ENCODE results near the gene CFAP410. TPM values are rescaled to one million over a fixed set of nuclear protein-coding genes. Genes with fewer than 3 reads are reported as not detected.

Gene CFAP410
- total and polyA plus RNA-seq, 2 of the 8 experiments (the other 6 are each of a cell fraction or from before 2014, with no cell fraction given), result 10.6 to 12.0 TPM

DNA sequence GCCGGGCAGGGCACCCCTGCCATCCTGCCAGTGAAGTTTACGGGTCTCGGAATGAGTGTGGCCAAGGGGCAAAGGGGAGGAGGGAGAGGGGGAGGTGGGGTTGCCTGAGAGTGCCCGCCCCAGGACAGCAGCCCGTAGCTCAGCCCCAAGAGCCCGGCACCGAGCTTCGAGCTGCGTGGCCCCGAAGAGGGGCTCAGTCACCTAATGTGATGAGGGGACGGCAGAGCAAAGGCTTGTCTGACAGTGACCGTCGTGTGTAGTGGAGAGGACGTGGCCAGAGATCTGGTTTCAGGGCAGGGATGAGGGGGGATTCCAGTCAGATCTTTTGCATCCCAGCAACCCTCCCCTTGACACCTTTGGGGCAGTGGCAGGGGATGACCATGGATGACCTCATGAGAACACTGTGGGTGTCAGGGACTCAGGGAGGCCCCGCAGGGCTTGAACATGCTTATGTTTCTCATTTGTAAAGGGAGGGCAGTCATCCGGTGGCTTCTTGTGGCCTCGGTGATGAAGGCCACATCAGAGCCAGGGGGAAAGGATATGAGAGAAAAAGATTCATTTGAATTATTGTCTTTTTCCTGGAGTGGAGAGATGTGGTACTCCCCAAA, 13.2 kb upstream of the CFAP410 start (continued):
- TF ChIP-seq, protein P1, sequence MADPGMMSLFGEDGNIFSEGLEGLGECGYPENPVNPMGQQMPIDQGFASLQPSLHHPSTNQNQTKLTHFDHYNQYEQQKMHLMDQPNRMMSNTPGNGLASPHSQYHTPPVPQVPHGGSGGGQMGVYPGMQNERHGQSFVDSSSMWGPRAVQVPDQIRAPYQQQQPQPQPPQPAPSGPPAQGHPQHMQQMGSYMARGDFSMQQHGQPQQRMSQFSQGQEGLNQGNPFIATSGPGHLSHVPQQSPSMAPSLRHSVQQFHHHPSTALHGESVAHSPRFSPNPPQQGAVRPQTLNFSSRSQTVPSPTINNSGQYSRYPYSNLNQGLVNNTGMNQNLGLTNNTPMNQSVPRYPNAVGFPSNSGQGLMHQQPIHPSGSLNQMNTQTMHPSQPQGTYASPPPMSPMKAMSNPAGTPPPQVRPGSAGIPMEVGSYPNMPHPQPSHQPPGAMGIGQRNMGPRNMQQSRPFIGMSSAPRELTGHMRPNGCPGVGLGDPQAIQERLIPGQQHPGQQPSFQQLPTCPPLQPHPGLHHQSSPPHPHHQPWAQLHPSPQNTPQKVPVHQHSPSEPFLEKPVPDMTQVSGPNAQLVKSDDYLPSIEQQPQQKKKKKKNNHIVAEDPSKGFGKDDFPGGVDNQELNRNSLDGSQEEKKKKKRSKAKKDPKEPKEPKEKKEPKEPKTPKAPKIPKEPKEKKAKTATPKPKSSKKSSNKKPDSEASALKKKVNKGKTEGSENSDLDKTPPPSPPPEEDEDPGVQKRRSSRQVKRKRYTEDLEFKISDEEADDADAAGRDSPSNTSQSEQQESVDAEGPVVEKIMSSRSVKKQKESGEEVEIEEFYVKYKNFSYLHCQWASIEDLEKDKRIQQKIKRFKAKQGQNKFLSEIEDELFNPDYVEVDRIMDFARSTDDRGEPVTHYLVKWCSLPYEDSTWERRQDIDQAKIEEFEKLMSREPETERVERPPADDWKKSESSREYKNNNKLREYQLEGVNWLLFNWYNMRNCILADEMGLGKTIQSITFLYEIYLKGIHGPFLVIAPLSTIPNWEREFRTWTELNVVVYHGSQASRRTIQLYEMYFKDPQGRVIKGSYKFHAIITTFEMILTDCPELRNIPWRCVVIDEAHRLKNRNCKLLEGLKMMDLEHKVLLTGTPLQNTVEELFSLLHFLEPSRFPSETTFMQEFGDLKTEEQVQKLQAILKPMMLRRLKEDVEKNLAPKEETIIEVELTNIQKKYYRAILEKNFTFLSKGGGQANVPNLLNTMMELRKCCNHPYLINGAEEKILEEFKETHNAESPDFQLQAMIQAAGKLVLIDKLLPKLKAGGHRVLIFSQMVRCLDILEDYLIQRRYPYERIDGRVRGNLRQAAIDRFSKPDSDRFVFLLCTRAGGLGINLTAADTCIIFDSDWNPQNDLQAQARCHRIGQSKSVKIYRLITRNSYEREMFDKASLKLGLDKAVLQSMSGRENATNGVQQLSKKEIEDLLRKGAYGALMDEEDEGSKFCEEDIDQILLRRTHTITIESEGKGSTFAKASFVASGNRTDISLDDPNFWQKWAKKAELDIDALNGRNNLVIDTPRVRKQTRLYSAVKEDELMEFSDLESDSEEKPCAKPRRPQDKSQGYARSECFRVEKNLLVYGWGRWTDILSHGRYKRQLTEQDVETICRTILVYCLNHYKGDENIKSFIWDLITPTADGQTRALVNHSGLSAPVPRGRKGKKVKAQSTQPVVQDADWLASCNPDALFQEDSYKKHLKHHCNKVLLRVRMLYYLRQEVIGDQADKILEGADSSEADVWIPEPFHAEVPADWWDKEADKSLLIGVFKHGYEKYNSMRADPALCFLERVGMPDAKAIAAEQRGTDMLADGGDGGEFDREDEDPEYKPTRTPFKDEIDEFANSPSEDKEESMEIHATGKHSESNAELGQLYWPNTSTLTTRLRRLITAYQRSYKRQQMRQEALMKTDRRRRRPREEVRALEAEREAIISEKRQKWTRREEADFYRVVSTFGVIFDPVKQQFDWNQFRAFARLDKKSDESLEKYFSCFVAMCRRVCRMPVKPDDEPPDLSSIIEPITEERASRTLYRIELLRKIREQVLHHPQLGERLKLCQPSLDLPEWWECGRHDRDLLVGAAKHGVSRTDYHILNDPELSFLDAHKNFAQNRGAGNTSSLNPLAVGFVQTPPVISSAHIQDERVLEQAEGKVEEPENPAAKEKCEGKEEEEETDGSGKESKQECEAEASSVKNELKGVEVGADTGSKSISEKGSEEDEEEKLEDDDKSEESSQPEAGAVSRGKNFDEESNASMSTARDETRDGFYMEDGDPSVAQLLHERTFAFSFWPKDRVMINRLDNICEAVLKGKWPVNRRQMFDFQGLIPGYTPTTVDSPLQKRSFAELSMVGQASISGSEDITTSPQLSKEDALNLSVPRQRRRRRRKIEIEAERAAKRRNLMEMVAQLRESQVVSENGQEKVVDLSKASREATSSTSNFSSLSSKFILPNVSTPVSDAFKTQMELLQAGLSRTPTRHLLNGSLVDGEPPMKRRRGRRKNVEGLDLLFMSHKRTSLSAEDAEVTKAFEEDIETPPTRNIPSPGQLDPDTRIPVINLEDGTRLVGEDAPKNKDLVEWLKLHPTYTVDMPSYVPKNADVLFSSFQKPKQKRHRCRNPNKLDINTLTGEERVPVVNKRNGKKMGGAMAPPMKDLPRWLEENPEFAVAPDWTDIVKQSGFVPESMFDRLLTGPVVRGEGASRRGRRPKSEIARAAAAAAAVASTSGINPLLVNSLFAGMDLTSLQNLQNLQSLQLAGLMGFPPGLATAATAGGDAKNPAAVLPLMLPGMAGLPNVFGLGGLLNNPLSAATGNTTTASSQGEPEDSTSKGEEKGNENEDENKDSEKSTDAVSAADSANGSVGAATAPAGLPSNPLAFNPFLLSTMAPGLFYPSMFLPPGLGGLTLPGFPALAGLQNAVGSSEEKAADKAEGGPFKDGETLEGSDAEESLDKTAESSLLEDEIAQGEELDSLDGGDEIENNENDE (IDR thresholded peaks at IDR 0.05; ENCODE audit: insufficient replicate concordance, low read length), result no peak
- TF ChIP-seq BACH1 (IDR thresholded peaks at IDR 0.05; ENCODE audit: low read length) (no peak), RFX5 (IDR thresholded peaks at IDR 0.05; ENCODE audit: borderline replicate concordance, low read depth, low read length) (no peak), POLR2AphosphoS5 (IDR thresholded peaks at IDR 0.05; ENCODE audit: low read depth, low read length) (no peak), BCL11A (IDR thresholded peaks at IDR 0.05; ENCODE audit: low read depth in 2 of 2, low read length in 2 of 2) (no peak), TBP (IDR thresholded peaks at IDR 0.05; ENCODE audit: low read depth, low read length) (no peak), EGR1 (IDR thresholded peaks at IDR 0.05; ENCODE audit: borderline replicate concordance, low read depth, low read length) (no peak), POU5F1 (IDR thresholded peaks at IDR 0.05; ENCODE audit: low read depth, low read length) (no peak), FOSL1 (IDR thresholded peaks at IDR 0.05; ENCODE audit: insufficient read depth, low read depth, low read length) (no peak)
- TF ChIP-seq, protein P2, sequence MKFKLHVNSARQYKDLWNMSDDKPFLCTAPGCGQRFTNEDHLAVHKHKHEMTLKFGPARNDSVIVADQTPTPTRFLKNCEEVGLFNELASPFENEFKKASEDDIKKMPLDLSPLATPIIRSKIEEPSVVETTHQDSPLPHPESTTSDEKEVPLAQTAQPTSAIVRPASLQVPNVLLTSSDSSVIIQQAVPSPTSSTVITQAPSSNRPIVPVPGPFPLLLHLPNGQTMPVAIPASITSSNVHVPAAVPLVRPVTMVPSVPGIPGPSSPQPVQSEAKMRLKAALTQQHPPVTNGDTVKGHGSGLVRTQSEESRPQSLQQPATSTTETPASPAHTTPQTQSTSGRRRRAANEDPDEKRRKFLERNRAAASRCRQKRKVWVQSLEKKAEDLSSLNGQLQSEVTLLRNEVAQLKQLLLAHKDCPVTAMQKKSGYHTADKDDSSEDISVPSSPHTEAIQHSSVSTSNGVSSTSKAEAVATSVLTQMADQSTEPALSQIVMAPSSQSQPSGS (IDR thresholded peaks at IDR 0.05; ENCODE audit: low read length), result no peak

All from H1 (cell line).